GM23338 (cell line): ENCODE data around the gene RAB37.

Source experiments
- CTCF ChIP-seq, 2 experiments: fragments of 200-600 bp in 1 of 2; sonication (generic) in 1 of 2; conservative IDR thresholded peaks; 2 replicates each; pipeline versions ENCODE4 v1.5.1 to v1.6.1; 2016 to 2017; ENCODE audit warnings: antibody characterized with exemption in 2 of 2, low read depth in 2 of 2, mild to moderate bottlenecking in 2 of 2, moderate library complexity in 1 of 2
- ETS1 ChIP-seq: IDR thresholded peaks from 2 replicates; pipeline ENCODE4 v1.6.1; 2016; ENCODE audit warnings: antibody characterized with exemption
- EZH2 ChIP-seq: fragments of 200-600 bp; sonication (generic); IDR thresholded peaks from one replicate; pipeline ENCODE4 v1.8.0; 2017; ENCODE audit warnings: antibody characterized with exemption, mild to moderate bottlenecking, low read depth; ENCODE audit not compliant: unreplicated experiment
- REST ChIP-seq: IDR thresholded peaks from one replicate; pipeline ENCODE4 v1.6.1; 2018; ENCODE audit warnings: antibody characterized with exemption; ENCODE audit not compliant: unreplicated experiment

- no peak for TF ChIP-seq CTCF (conservative IDR thresholded peaks at IDR 0.05; ENCODE audit: low read depth in 2 of 2)
- TF ChIP-seq ETS1, result no peak
- no peak for TF ChIP-seq REST
- no peak for TF ChIP-seq EZH2
Observed at GRCh38 chr17:74761931-74762330, 24.9 kb downstream of the RAB37 start.
